RWPE1 (cell line): ENCODE measurements around the gene COMMD3.

Experiments
- CTCF ChIA-PET: fragments of 350-600 bp; sonication (Branson Sonifier 250); formaldehyde crosslinking; extraction: SDS; loops from one replicate; lab custom pipeline; 2021; lab: Yijun Ruan, JAX
- POLR2A ChIA-PET: fragments of 400-600 bp; formaldehyde crosslinking; extraction: SDS; loops from one replicate; lab custom pipeline; 2020; ENCODE audit warnings: antibody characterized with exemption; ENCODE audit not compliant: low non-redundant PET; lab: Yijun Ruan, JAX
- DNase-seq: peaks from one replicate; pipeline ENCODE4 v3.0.0; 2012; ENCODE audit warnings: low spot score
- H3K27ac ChIP-seq: fragments of 450-650 bp; 2 replicates; pipeline ENCODE4 v1.5.1; 2017
- CTCF ChIP-seq: fragments of 450-650 bp; conservative IDR thresholded peaks from 2 replicates; pipeline ENCODE4 v1.5.1; 2017; ENCODE audit warnings: low read depth, mild to moderate bottlenecking

Gene COMMD3

GRCh38 chr10:22340329-22341189 lies 24.4 kb downstream of the COMMD3 start:
- peak overlapping the region; percentile 81 for H3K27ac ChIP-seq
- ChIA-PET CTCF (interaction anchor here (0.6 to 0.7 kb wide), 2 partner anchors 152 to 250 kb away, joined by 3 read pairs; no protein-coding TSS in a partner anchor), POLR2A (interaction anchor here (0.9 kb wide), 1 partner anchor 338 kb away, joined by 3 read pairs; no protein-coding TSS in a partner anchor)
- DNase-seq, result peak; percentile 62
- no peak for TF ChIP-seq CTCF

GRCh38 chr10:22341190-22341925 lies 25.2 kb downstream of the COMMD3 start:
- H3K27ac ChIP-seq, result peak overlapping the region; percentile 81
- CTCF ChIA-PET, result no interaction called here
- no peak for TF ChIP-seq CTCF
- POLR2A ChIA-PET, result no interaction called here
- no peak for DNase-seq

- H3K27ac ChIP-seq, result no peak overlapping the region
- DNase-seq, result no peak
- CTCF ChIA-PET, result no interaction called here
- no peak for TF ChIP-seq CTCF
- POLR2A ChIA-PET, result no interaction called here
Observed at GRCh38 chr10:22341926-22342196, 25.7 kb downstream of the COMMD3 start.

- DNase-seq, result no peak
- TF ChIP-seq CTCF, result no peak
- POLR2A ChIA-PET, result no interaction called here
- H3K27ac ChIP-seq, result no peak overlapping the region
- CTCF ChIA-PET, result no interaction called here
Observed at GRCh38 chr10:22342421-22342820, 26.2 kb downstream of the COMMD3 start.

- no peak for DNase-seq
- TF ChIP-seq CTCF, result no peak
- CTCF ChIA-PET, result interaction anchor here (0.7 kb wide), 1 partner anchor 900 kb away, joined by 3 read pairs; no protein-coding TSS in a partner anchor
- H3K27ac ChIP-seq, result no peak overlapping the region
- POLR2A ChIA-PET, result no interaction called here
Observed at GRCh38 chr10:22343731-22344130, 27.5 kb downstream of the COMMD3 start.

- H3K27ac ChIP-seq, result no peak overlapping the region
- no peak for DNase-seq
- CTCF ChIA-PET, result no interaction called here
- no peak for TF ChIP-seq CTCF
- POLR2A ChIA-PET, result no interaction called here
Observed at GRCh38 chr10:22344249-22344648, 28.1 kb downstream of the COMMD3 start.
